ENCODE results near the gene COX7C. TPM values are rescaled to one million over a fixed set of nuclear protein-coding genes. Genes with fewer than 3 reads are reported as not detected.

The COX7C gene
- total RNA-seq, 1 experiment from 2014 or later: 659 TPM

GRCh38 chr5:86664173-86664572 lies 46.4 kb downstream of the COX7C start:
- no peaks in the 10 kb centered on the region for H3K36me3 ChIP-seq (ENCODE audit: low read depth, low read length)
- ChIA-PET POLR2A (ENCODE audit: unreplicated experiment) (no interaction called here), CTCF (no interaction called here)
- BruUV-seq (replicated peaks): no TSS peak
- H3K4me1 ChIP-seq (ENCODE audit: insufficient read depth, low read length): no peaks in the 10 kb centered on the region
- DNase-seq (no peak), ATAC-seq (no peak)
- no peaks in the 10 kb centered on the region for H3K9me3 ChIP-seq (ENCODE audit: low read length)
- intact Hi-C loops (cut with micrococcal nuclease): no loop called here
- no peaks in the 10 kb centered on the region for H3K9me2 ChIP-seq (replicated peaks; ENCODE audit: low read length)
- H3K4me3 ChIP-seq (ENCODE audit: low read length): no peak overlapping the region
- H3K27me3 ChIP-seq (ENCODE audit: low read length): peaks cover 39% of the 10 kb centered on the region
- no peak overlapping the region for H3K27ac ChIP-seq (ENCODE audit: low read length)
- H3F3A ChIP-seq (ENCODE audit: low read length, unreplicated experiment): no peaks in the 10 kb centered on the region
- H4K20me1 ChIP-seq (ENCODE audit: low read length): no peaks in the 10 kb centered on the region
- no peak overlapping the region for H3K4me2 ChIP-seq (ENCODE audit: low read length)
- TF ChIP-seq CTCF (conservative IDR thresholded peaks at IDR 0.05; ENCODE audit: low read depth, low read length): no peak
- TF ChIP-seq EZH2phosphoT487 (IDR thresholded peaks at IDR 0.05; ENCODE audit: borderline replicate concordance, low read length): no peak
- no peak for TF ChIP-seq EZH2 (IDR thresholded peaks at IDR 0.05; ENCODE audit: low read length, unreplicated experiment)
- H3K9ac ChIP-seq (ENCODE audit: low read length): no peak overlapping the region
- H2AFZ ChIP-seq (ENCODE audit: low read length): no peak overlapping the region
- H3K79me2 ChIP-seq (ENCODE audit: low read length): no peaks in the 10 kb centered on the region

- Histone ChIP-seq H3K9me3 (ENCODE audit: low read length) (no peaks in the 10 kb centered on the region), H3K9me2 (replicated peaks; ENCODE audit: low read length) (no peaks in the 10 kb centered on the region), H3K4me3 (ENCODE audit: low read length) (no peak overlapping the region), H2AFZ (ENCODE audit: low read length) (no peak overlapping the region), H3K4me2 (ENCODE audit: low read length) (no peak overlapping the region), H3K27me3 (ENCODE audit: low read length) (peaks cover 31% of the 10 kb centered on the region), H3K9ac (ENCODE audit: low read length) (no peak overlapping the region), H3K79me2 (ENCODE audit: low read length) (no peaks in the 10 kb centered on the region), H3K4me1 (ENCODE audit: insufficient read depth, low read length) (no peaks in the 10 kb centered on the region), H3F3A (ENCODE audit: low read length, unreplicated experiment) (no peaks in the 10 kb centered on the region), H3K27ac (ENCODE audit: low read length) (no peak overlapping the region), H3K36me3 (ENCODE audit: low read depth, low read length) (no peaks in the 10 kb centered on the region), H4K20me1 (ENCODE audit: low read length) (no peaks in the 10 kb centered on the region)
- ChIA-PET CTCF (no interaction called here), POLR2A (ENCODE audit: unreplicated experiment) (no interaction called here)
- ATAC-seq (no peak), DNase-seq (no peak)
- no peak for TF ChIP-seq EZH2 (IDR thresholded peaks at IDR 0.05; ENCODE audit: low read length, unreplicated experiment)
- TF ChIP-seq EZH2phosphoT487 (IDR thresholded peaks at IDR 0.05; ENCODE audit: borderline replicate concordance, low read length): no peak
- TF ChIP-seq CTCF (conservative IDR thresholded peaks at IDR 0.05; ENCODE audit: low read depth, low read length): no peak
- intact Hi-C loops (cut with micrococcal nuclease): no loop called here
- BruUV-seq (replicated peaks): no TSS peak
Measured at GRCh38 chr5:86665984-86666760, 48.4 kb downstream of the COX7C start.

- no TSS peak for BruUV-seq (replicated peaks)
- no peak overlapping the region for H3K9ac ChIP-seq (ENCODE audit: low read length)
- no peak overlapping the region for H3K4me3 ChIP-seq (ENCODE audit: low read length)
- ChIA-PET POLR2A (ENCODE audit: unreplicated experiment) (no interaction called here), CTCF (no interaction called here)
- H3K9me2 ChIP-seq (replicated peaks; ENCODE audit: low read length): no peaks in the 10 kb centered on the region
- no peaks in the 10 kb centered on the region for H3K36me3 ChIP-seq (ENCODE audit: low read depth, low read length)
- TF ChIP-seq EZH2phosphoT487 (IDR thresholded peaks at IDR 0.05; ENCODE audit: borderline replicate concordance, low read length) (no peak), EZH2 (IDR thresholded peaks at IDR 0.05; ENCODE audit: low read length, unreplicated experiment) (no peak), CTCF (conservative IDR thresholded peaks at IDR 0.05; ENCODE audit: low read depth, low read length) (no peak)
- no peak for ATAC-seq
- no peaks in the 10 kb centered on the region for H4K20me1 ChIP-seq (ENCODE audit: low read length)
- H3K27me3 ChIP-seq (ENCODE audit: low read length): peaks cover 27% of the 10 kb centered on the region
- no peaks in the 10 kb centered on the region for H3K79me2 ChIP-seq (ENCODE audit: low read length)
- H2AFZ ChIP-seq (ENCODE audit: low read length): no peak overlapping the region
- intact Hi-C loops (cut with micrococcal nuclease): no loop called here
- no peak for DNase-seq
- no peak overlapping the region for H3K4me2 ChIP-seq (ENCODE audit: low read length)
- H3F3A ChIP-seq (ENCODE audit: low read length, unreplicated experiment): no peaks in the 10 kb centered on the region
- H3K4me1 ChIP-seq (ENCODE audit: insufficient read depth, low read length): no peaks in the 10 kb centered on the region
- H3K9me3 ChIP-seq (ENCODE audit: low read length): no peaks in the 10 kb centered on the region
- no peak overlapping the region for H3K27ac ChIP-seq (ENCODE audit: low read length)
Measured at GRCh38 chr5:86666981-86667380, 49.2 kb downstream of the COX7C start.

All from PC-3 (cell line).